K562 (cell line): ENCODE measurements around the gene LINS1. TPM values are rescaled to one million over a fixed set of nuclear protein-coding genes. Genes with fewer than 3 reads are reported as not detected.

Experiments used
- ATAC-seq: fragments of 200-7000 bp; cut with Tn5 transposase; 3 replicates; pipeline ENCODE4 v1.9.1; 2020; ENCODE audit warnings: moderate library complexity
- Bru-seq: library from RNA; stranded (reverse); fragments of 400-500 nt; gene quantifications from one replicate; lab custom pipeline; 2021; lab: Mats Ljungman, UMichigan
- BruChase-seq, 2 experiments: library from RNA; stranded (reverse); fragments of 400-500 nt; gene quantifications; one replicate each; lab custom pipeline; 2021; lab: Mats Ljungman, UMichigan
- BruUV-seq: library from RNA; stranded (reverse); fragments of 400-500 nt; replicated peaks from 2 replicates; lab custom pipeline; 2021; lab: Mats Ljungman, UMichigan
- CTCF ChIA-PET: fragments of 300-600 bp; formaldehyde crosslinking; extraction: SDS; loops from one replicate; lab custom pipeline; 2021; ENCODE audit warnings: low intra/inter-chr PET ratio; lab: Yijun Ruan, JAX
- POLR2A ChIA-PET: fragments of 300-600, 350-650 bp; sonication (Branson Sonifier 250); formaldehyde crosslinking; extraction: SDS; loops from one replicate; lab custom pipeline; 2021; ENCODE audit warnings: antibody characterized with exemption, inconsistent platforms; lab: Yijun Ruan, JAX
- DNase-seq, 4 experiments: peaks; one replicate each; pipeline versions ENCODE4 v3.0.0 to v3.0.0-alpha.2; 2011 to 2018; ENCODE audit warnings: low spot score in 3 of 4, mixed read lengths in 3 of 4; ENCODE audit errors: extremely low read depth in 1 of 4
- FAIRE-seq: peaks from 2 replicates; lab custom pipeline; 2011; peaks lifted over from hg19 to GRCh38; lab: Jason Lieb, UNC
- H2AFZ ChIP-seq: 2 replicates; pipeline ENCODE4 v1.6.0; 2011; ENCODE audit warnings: low read depth, low read length, control low read depth, inconsistent platforms
- H3K27ac ChIP-seq: fragments of 200-600 bp; 3 replicates; pipeline ENCODE4 v1.8.0; 2011; ENCODE audit warnings: low read depth, mild to moderate bottlenecking, control low read depth, inconsistent platforms, low read length, moderate library complexity, mixed read lengths; ENCODE audit errors: extremely low read depth
- H3K27me3 ChIP-seq, 2 experiments: fragments of 300-600 bp in 1 of 2; 2 replicates in 1 of 2; 3 replicates in 1 of 2; pipeline versions ENCODE4 v1.6.0 to v1.8.0; 2011; ENCODE audit warnings: inconsistent platforms in 2 of 2, low read length in 2 of 2, mild to moderate bottlenecking in 1 of 2, mixed read lengths in 1 of 2, moderate library complexity in 1 of 2; ENCODE audit not compliant: control insufficient read depth in 2 of 2, insufficient read depth in 2 of 2
- H3K36me3 ChIP-seq: fragments of 300-600 bp; 3 replicates; pipeline ENCODE4 v1.8.0; 2011; ENCODE audit warnings: mild to moderate bottlenecking, low read length, inconsistent platforms; ENCODE audit not compliant: control insufficient read depth, insufficient read depth
- H3K4me1 ChIP-seq, 2 experiments: fragments of 200-600 bp in 1 of 2; replicated peaks in 1 of 2; 2 replicates in 1 of 2; 3 replicates in 1 of 2; pipeline versions ENCODE4 v1.5.1 to v1.8.0; 2011; ENCODE audit warnings: inconsistent platforms in 2 of 2, low read length in 2 of 2, mild to moderate bottlenecking in 1 of 2, mixed read lengths in 1 of 2, moderate library complexity in 1 of 2; ENCODE audit not compliant: control insufficient read depth in 2 of 2, insufficient read depth in 2 of 2
- H3K4me2 ChIP-seq: 2 replicates; pipeline ENCODE4 v1.6.1; 2011; ENCODE audit warnings: low read length, control low read depth, inconsistent platforms, mixed read lengths; ENCODE audit not compliant: insufficient read depth
- H3K4me3 ChIP-seq: fragments of 200-600 bp; sonication (generic), shearing (Covaris generic); 2 replicates; pipeline ENCODE4 v1.5.1; 2016; ENCODE audit warnings: control low read depth, inconsistent platforms
- H3K79me2 ChIP-seq: fragments of 200-600 bp; 3 replicates; pipeline ENCODE4 v1.8.0; 2011; ENCODE audit warnings: low read length, inconsistent platforms; ENCODE audit not compliant: control insufficient read depth, insufficient read depth
- H3K9ac ChIP-seq, 2 experiments: 2 replicates each; pipeline versions ENCODE4 v1.6.0 to v1.6.1; 2011; ENCODE audit warnings: low read depth in 2 of 2, low read length in 2 of 2, control low read depth in 1 of 2, inconsistent platforms in 1 of 2, mild to moderate bottlenecking in 1 of 2, mixed read lengths in 1 of 2; ENCODE audit not compliant: insufficient read depth in 1 of 2
- H3K9me1 ChIP-seq: one replicate; pipeline ENCODE4 v1.6.0; 2011; ENCODE audit warnings: inconsistent platforms, mild to moderate bottlenecking, low read length, moderate library complexity; ENCODE audit not compliant: control insufficient read depth, insufficient read depth
- H3K9me3 ChIP-seq: replicated peaks from 2 replicates; pipeline ENCODE4 v1.5.1; 2011; ENCODE audit warnings: low read depth, low read length, inconsistent platforms; ENCODE audit not compliant: control insufficient read depth, insufficient read depth
- H4K20me1 ChIP-seq: replicated peaks from 2 replicates; pipeline ENCODE4 v1.6.1; 2011; ENCODE audit warnings: low read length, inconsistent platforms, mixed read lengths; ENCODE audit not compliant: control insufficient read depth, insufficient read depth
- JUND ChIP-seq, 2 experiments: IDR thresholded peaks; 2 replicates in 1 of 2; 3 replicates in 1 of 2; pipeline ENCODE4 v1.6.1; 2011; ENCODE audit warnings: borderline replicate concordance in 2 of 2, low read depth in 2 of 2, low read length in 2 of 2, improper control_type of control experiment in 1 of 2, missing biosample characterization in 1 of 2, missing genetic modification characterization in 1 of 2, missing genetic modification reagents in 1 of 2
- MCM2 ChIP-seq: fragments of 450-650 bp; IDR thresholded peaks from 2 replicates; pipeline ENCODE4 v1.6.1; 2017; ENCODE audit warnings: low read depth, mild to moderate bottlenecking
- POLR2AphosphoS5 ChIP-seq: IDR thresholded peaks from 2 replicates; pipeline ENCODE4 v1.6.1; 2011; ENCODE audit warnings: mild to moderate bottlenecking, low read depth, low read length, moderate library complexity; ENCODE audit not compliant: control insufficient read depth, insufficient read depth
- RAD51 ChIP-seq: fragments of 450-650 bp; IDR thresholded peaks from 2 replicates; pipeline ENCODE4 v1.7.1; 2016; ENCODE audit warnings: low read depth, mild to moderate bottlenecking, borderline replicate concordance
- RBM39 ChIP-seq: fragments of 200-400 bp; formaldehyde crosslinking; optimal IDR thresholded peaks from 2 replicates; pipeline ENCODE3; 2018; ENCODE audit warnings: low read depth, low read length
- SMC3 ChIP-seq: conservative IDR thresholded peaks from 2 replicates; pipeline ENCODE4 v1.6.1; 2011; ENCODE audit warnings: low read depth, low read length, improper control_type of control experiment; ENCODE audit not compliant: insufficient read depth
- SNRNP70 ChIP-seq: fragments of 200-400 bp; formaldehyde crosslinking; optimal IDR thresholded peaks from 2 replicates; pipeline ENCODE3; 2017; ENCODE audit warnings: low read depth, low read length
- U2AF2 ChIP-seq: fragments of 200-400 bp; formaldehyde crosslinking; optimal IDR thresholded peaks from 2 replicates; pipeline ENCODE3; 2017; ENCODE audit warnings: low read depth, mild to moderate bottlenecking, low read length
- YY1 ChIP-seq, 3 experiments: IDR thresholded peaks; 2 replicates each; pipeline ENCODE4 v1.6.1; 2011; ENCODE audit warnings: low read length in 2 of 3, mild to moderate bottlenecking in 2 of 3, moderate library complexity in 2 of 3, borderline replicate concordance in 1 of 3, control low read depth in 1 of 3, low read depth in 1 of 3; ENCODE audit not compliant: insufficient read depth in 3 of 3, insufficient replicate concordance in 2 of 3, control insufficient read depth in 1 of 3, insufficient read length in 1 of 3; ENCODE audit errors: extremely low read depth in 1 of 3
- ZNF324 ChIP-seq: fragments of 250-450 bp; sonication (Bioruptor Pico); IDR thresholded peaks from 2 replicates; pipeline ENCODE4 v1.4.0; 2020; ENCODE audit warnings: mild to moderate bottlenecking
- ZNF583 ChIP-seq: fragments of 250-450 bp; sonication (Bioruptor Pico); IDR thresholded peaks from 2 replicates; pipeline ENCODE4 v1.4.0; 2020
- ZNF668 ChIP-seq: fragments of 250-450 bp; sonication (Bioruptor Pico); IDR thresholded peaks from 2 replicates; pipeline ENCODE4 v1.8.0; 2022; ENCODE audit warnings: mild to moderate bottlenecking, inconsistent platforms
- WGBS: fragments of 100-300 bp; shearing (Covaris generic); methylation state at CpG from one replicate; pipeline ENCODE4 v1.1.6; 2016; ENCODE audit warnings: low coverage, mixed read lengths; ENCODE audit not compliant: insufficient coverage; ENCODE audit errors: missing lambda C conversion rate; 5-methylcytosine and 5-hydroxymethylcytosine counted together
- in situ Hi-C: fragments of 300-500 bp; cut with MboI; formaldehyde crosslinking; loops from 4 replicates; pipeline ENCODE4 v1.15.0; 2018; ENCODE audit warnings: inconsistent platforms, mixed read lengths
- intact Hi-C: fragments of 100-400 bp; cut with micrococcal nuclease; formaldehyde crosslinking; loops from 2 replicates; pipeline ENCODE4 v1.14.2; 2022
- long read RNA-seq, 3 experiments: library from polyadenylated mRNA in 2 of 3; library from RNA in 1 of 3; unstranded in 2 of 3; stranded (forward) in 1 of 3; transcript quantifications; one replicate each; pipeline ENCODE4 v2.0.0, GENCODE V29; 2019 to 2022
- polyA minus RNA-seq, 3 experiments: library from RNA; depleted of rRNA, polyadenylated mRNA; stranded (reverse); fragments of >200 nt; gene quantifications; 2 replicates each; pipeline ENCODE4 v1.2.3, GENCODE V29; 2011
- polyA plus RNA-seq, 8 experiments: library from polyadenylated mRNA; depleted of rRNA in 4 of 8; stranded (reverse) in 5 of 8; unstranded in 3 of 8; fragments of >200 nt; fragmentation: Nextera tagmentation in 2 of 8; fragmentation: Illumina TruSeq in 1 of 8; extraction: Ambion mirVana in 2 of 8; extraction: Trizol in 1 of 8; gene quantifications; 2 replicates each; pipeline versions ENCODE4 v1.2.1 to v1.2.3, GENCODE V29; 2011 to 2014; ENCODE audit warnings: inconsistent platforms in 1 of 8, missing spikeins in 1 of 8
- total RNA-seq, 7 experiments: library from RNA; depleted of rRNA in 6 of 7; stranded (reverse); fragments of >200 nt in 6 of 7; fragmentation: Illumina TruSeq in 2 of 7; extraction: Trizol in 2 of 7; gene quantifications; 2 replicates each; pipeline versions ENCODE4 v1.2.1 to v1.2.3, GENCODE V29; 2011 to 2021; ENCODE audit warnings: low replicate concordance in 1 of 7

The LINS1 gene, protein sequence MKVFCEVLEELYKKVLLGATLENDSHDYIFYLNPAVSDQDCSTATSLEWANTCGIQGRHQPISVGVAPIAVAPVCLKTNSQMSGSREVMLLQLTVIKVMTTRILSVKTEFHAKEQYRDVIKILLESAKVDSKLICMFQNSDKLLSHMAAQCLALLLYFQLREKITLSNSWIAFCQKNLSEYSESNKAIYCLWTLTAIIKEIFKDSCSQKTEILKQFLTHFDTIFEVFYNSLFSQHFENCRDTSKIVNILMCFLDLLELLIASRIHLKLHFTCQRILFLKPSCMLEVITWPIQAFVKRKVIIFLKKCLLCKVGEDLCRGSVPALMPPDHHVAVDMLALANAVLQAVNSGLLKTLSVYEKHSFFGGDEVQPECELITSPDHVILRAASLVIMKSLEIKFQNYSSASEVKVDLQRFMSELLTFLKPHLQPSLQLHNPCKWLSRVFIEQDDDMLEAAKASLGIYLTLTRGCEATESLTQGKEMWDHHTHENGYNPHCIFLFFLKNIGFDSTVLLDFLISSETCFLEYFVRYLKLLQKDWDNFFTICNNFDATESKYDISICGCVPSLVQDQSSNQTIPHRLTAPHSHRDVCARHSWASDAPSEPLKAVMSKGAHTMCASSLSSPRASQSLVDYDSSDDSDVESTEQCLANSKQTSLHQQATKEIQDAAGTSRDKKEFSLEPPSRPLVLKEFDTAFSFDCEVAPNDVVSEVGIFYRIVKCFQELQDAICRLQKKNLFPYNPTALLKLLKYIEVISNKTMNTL
- 87.8 and 153 TPM in 2 replicates for total RNA-seq (2011; cell fraction: chromatin; rRNA removed; ENCODE audit: low replicate concordance)
- total RNA-seq (2011; cell fraction: nucleolus; rRNA removed) = 34.2 and 36.7 TPM in 2 replicates
- 60.3 and 95.4 TPM in 2 replicates for total RNA-seq (2011; cell fraction: nucleoplasm; rRNA removed)
- total RNA-seq (2014; rRNA removed) (13.8 and 15.4 TPM in 2 replicates), total RNA-seq (2014; rRNA removed; fragmentation: Illumina TruSeq; extraction: Trizol) (29.0 and 32.4 TPM in 2 replicates), total RNA-seq (2015; rRNA removed; fragmentation: Illumina TruSeq; extraction: Trizol) (22.7 and 23.5 TPM in 2 replicates), total RNA-seq (2021) (21.4 and 21.5 TPM in 2 replicates), polyA plus RNA-seq (2011; rRNA removed) (29.9 and 30.6 TPM in 2 replicates), polyA plus RNA-seq (2014; fragmentation: Illumina TruSeq; extraction: Trizol) (24.6 and 27.3 TPM in 2 replicates), polyA plus RNA-seq (2014; fragmentation: Nextera tagmentation; extraction: Ambion mirVana) (10 to 100 TPM; 28.9 to 31.4 TPM), polyA plus RNA-seq (2014; rRNA removed) (18.5 and 21.5 TPM in 2 replicates), polyA minus RNA-seq (2011; rRNA and poly(A)+ RNA removed) (46.1 and 56.9 TPM in 2 replicates), Bru-seq, nascent RNA (percentile 88 among the genes with signal in this experiment), BruChase-seq, experiment 1, labeled RNA remaining after a 2-hour chase (percentile 83 among the genes with signal in this experiment), BruChase-seq, experiment 2, labeled RNA remaining after a 6-hour chase (percentile 81 among the genes with signal in this experiment)
- 6.2 and 13.3 TPM in 2 replicates for polyA plus RNA-seq (2011; cell fraction: cytosol; rRNA removed)
- polyA plus RNA-seq (2011; cell fraction: nucleus; rRNA removed) = 64.9 and 74.1 TPM in 2 replicates
- 14.5 and 17.7 TPM in 2 replicates for polyA plus RNA-seq (2012)
- polyA minus RNA-seq (2011; cell fraction: cytosol; rRNA and poly(A)+ RNA removed) = 17.2 and 29.3 TPM in 2 replicates
- 35.5 and 57.6 TPM in 2 replicates for polyA minus RNA-seq (2011; cell fraction: nucleus; rRNA and poly(A)+ RNA removed)
- long read RNA-seq, experiment 1, full-length matches to known transcripts = 8 of 39 reads
- long read RNA-seq, experiment 1, partial matches to known transcripts = 4 of 39 reads
- long read RNA-seq, experiment 1, other reads (novel, unspliced or antisense) = 27 of 39 reads
- long read RNA-seq, experiment 2, partial matches to known transcripts = 2 of 13 reads
- long read RNA-seq, experiment 2, other reads (novel, unspliced or antisense) = 10 of 13 reads
- long read RNA-seq, experiment 3, full-length matches to known transcripts = 3 of 7 reads
- long read RNA-seq, experiment 3, partial matches to known transcripts = 1 of 7 reads
- long read RNA-seq, experiment 3, other reads (novel, unspliced or antisense) = 3 of 7 reads

DNA sequence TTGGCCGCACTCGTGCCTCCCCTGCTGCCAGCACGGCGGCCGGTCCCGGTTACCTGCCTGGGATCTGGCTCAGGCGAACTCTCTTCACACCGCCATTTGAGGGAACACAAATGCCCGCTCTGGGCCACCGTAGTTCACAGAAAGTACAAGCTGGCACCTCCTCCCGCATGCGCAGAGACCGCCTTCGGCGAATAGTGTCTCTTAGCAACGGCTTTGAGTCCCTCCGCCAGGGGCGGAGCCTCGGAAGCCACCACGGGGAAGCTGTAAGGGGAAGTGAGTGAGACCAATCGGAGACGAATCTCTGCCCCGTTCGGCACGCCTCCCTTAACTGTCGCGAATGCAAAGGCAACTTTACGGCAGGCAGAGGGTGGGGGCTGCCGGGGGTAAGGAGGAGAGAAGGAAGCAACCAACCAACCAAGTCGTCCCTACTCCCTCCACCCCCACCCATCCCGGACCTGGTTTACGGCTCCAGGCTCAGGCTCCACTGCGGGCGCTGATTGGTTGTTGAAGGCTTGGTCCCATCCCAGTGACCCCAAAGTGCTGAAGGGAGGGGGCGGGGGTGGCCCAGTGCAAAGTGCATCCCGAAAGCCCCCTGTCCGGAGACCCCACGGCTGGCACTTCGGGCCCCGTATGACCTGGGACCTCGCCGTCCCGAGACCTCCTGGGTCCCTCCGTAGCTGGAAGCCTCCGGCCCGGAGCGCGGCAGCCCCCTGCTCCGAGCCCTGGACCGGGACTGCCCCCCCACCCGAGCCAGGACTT, at the start of gene LINS1, which contains the start of gene ASB7:
LINS1 (minus strand) TSS at position 121 of the 759 bp plus-strand sequence. CDS start 21,342 bp downstream, outside the sequence.
ASB7 (plus strand) TSS at position 526 of the 759 bp plus-strand sequence. CDS start 9,628 bp downstream, outside the sequence.
- no TSS peak for BruUV-seq
- DNase-seq (peak; percentile 93 to 100 (median 94)), FAIRE-seq (peak; percentile 100), ATAC-seq (peak; percentile 97)
- peak within 1 kb of the TSS; percentile 93 to 96 for H3K9ac ChIP-seq
- H3K4me3 ChIP-seq = peak within 1 kb of the TSS; percentile 95
- peak within 1 kb of the TSS; percentile 95 for H3K4me2 ChIP-seq
- under 1% methylated on average over 35 of the region's 51 CpGs for WGBS
- H3K9me3 ChIP-seq = no peaks in the 10 kb centered on the region
- H3K27me3 ChIP-seq = no peaks in the 10 kb centered on the region
- peaks cover 11 to 28% of the 10 kb centered on the region in 2 experiments for H3K4me1 ChIP-seq
- peak within 1 kb of the TSS; percentile 86 for H2AFZ ChIP-seq
- H3K79me2 ChIP-seq = peaks cover 84% of the 10 kb centered on the region
- in situ Hi-C loops (no loop called here), intact Hi-C loops (no loop called here)
- peaks cover 3% of the 10 kb centered on the region; the same call in 1 of the 2 replicates for H4K20me1 ChIP-seq
- H3K27ac ChIP-seq = peak within 1 kb of the TSS; percentile 81
- ChIA-PET POLR2A (interaction anchor here (0.6 to 1.0 kb wide), 5 partner anchors 8 to 886 kb away, joined by 3 to 4 read pairs (median 4); no protein-coding TSS in a partner anchor), CTCF (no interaction called here)
- H3K9me1 ChIP-seq = no peaks in the 10 kb centered on the region
- peaks cover 23% of the 10 kb centered on the region; the same call in 2 of the 3 replicates for H3K36me3 ChIP-seq
- TF ChIP-seq ZNF668 = no peak
- TF ChIP-seq RBM39 = no peak
- no peak for TF ChIP-seq RAD51
- TF ChIP-seq SNRNP70 = no peak
- TF ChIP-seq U2AF2 = no peak
- no peak for TF ChIP-seq ZNF324 (CRISPR knock-in tag)
- no peak for TF ChIP-seq MCM2
- TF ChIP-seq ZNF583 (CRISPR knock-in tag) = no peak
- TF ChIP-seq YY1 (IDR thresholded peaks at IDR 0.05; ENCODE audit: borderline replicate concordance in 1 of 3, control insufficient read depth in 1 of 3, extremely low read depth in 1 of 3, insufficient read depth in 3 of 3, insufficient read length in 1 of 3, insufficient replicate concordance in 2 of 3, low read depth in 1 of 3, low read length in 2 of 3) = peak; percentile 45 to 93 (median 88)
- TF ChIP-seq JUND (IDR thresholded peaks at IDR 0.05; ENCODE audit: borderline replicate concordance, low read depth, low read length) = peak; percentile 32; the same call in 1 of the 2 replicates
- TF ChIP-seq JUND (tag; IDR thresholded peaks at IDR 0.05; ENCODE audit: borderline replicate concordance, low read depth, low read length) = no peak; the same call in 2 of the 3 replicates
- TF ChIP-seq POLR2AphosphoS5 = 0 out of 2 replicates have a peak, but pooled peaks have one; percentile 43
- TF ChIP-seq SMC3 = no peak
